Ishikawa (cell line): ENCODE data around the gene JADE1.

ENCODE experiments used
- CEBPB ChIP-seq: IDR thresholded peaks from 2 replicates; pipeline ENCODE4 v1.6.1; 2012
- CREB1 ChIP-seq: IDR thresholded peaks from 2 replicates; pipeline ENCODE4 v1.6.1; 2012; ENCODE audit warnings: low read depth
- EGR1 ChIP-seq: IDR thresholded peaks from 2 replicates; pipeline ENCODE4 v1.6.1; 2012
- EP300 ChIP-seq: IDR thresholded peaks from 2 replicates; pipeline ENCODE4 v1.6.1; 2012; ENCODE audit warnings: borderline replicate concordance
- FOXM1 ChIP-seq: IDR thresholded peaks from 2 replicates; pipeline ENCODE4 v1.6.1; 2012; ENCODE audit warnings: low read depth, borderline replicate concordance
- NFIC ChIP-seq: IDR thresholded peaks from 2 replicates; pipeline ENCODE4 v1.6.1; 2012
- RAD21 ChIP-seq: IDR thresholded peaks from 2 replicates; pipeline ENCODE4 v1.6.1; 2012; ENCODE audit warnings: low read depth
- TAF1 ChIP-seq: IDR thresholded peaks from 2 replicates; pipeline ENCODE4 v1.6.1; 2012; ENCODE audit warnings: low read depth, mild to moderate bottlenecking
- TCF12 ChIP-seq: IDR thresholded peaks from 2 replicates; pipeline ENCODE4 v1.6.1; 2012; ENCODE audit warnings: low read depth
- TEAD4 ChIP-seq: IDR thresholded peaks from 2 replicates; pipeline ENCODE4 v1.6.1; 2012
- YY1 ChIP-seq: IDR thresholded peaks from 2 replicates; pipeline ENCODE4 v1.6.1; 2012; ENCODE audit warnings: low read depth
- ZBTB7A ChIP-seq: IDR thresholded peaks from 2 replicates; pipeline ENCODE4 v1.6.1; 2012; ENCODE audit warnings: low read depth
- TF ChIP-seq, protein P1 (sequence below): IDR thresholded peaks from 2 replicates; pipeline ENCODE4 v1.6.1; 2012
- TF ChIP-seq, protein P2 (sequence below): IDR thresholded peaks from 2 replicates; pipeline ENCODE4 v1.6.1; 2012; ENCODE audit warnings: low read depth, mild to moderate bottlenecking
- TF ChIP-seq, protein P3 (sequence below): IDR thresholded peaks from 2 replicates; pipeline ENCODE4 v1.6.1; 2012

JADE1 gene

DNA sequence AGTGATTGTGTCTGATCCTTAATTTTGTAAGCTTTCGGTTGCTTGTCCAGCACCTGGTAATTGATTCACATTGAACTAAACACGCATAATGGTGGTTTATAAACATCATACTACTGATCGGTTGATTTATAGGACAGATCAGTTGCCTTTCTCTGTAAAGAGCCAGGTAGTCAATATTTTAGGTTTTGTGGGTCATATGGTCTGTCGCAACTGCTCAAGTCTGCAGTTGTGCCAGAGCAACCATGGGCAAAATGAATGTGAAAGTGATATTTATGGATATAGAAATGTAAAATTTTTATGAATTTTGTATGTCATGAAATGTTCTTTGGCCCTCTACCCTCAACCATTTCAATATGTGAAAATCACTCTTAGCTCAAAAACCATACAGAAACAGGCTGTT lies 8.9 kb downstream of the JADE1 start:
- TF ChIP-seq, protein P1, sequence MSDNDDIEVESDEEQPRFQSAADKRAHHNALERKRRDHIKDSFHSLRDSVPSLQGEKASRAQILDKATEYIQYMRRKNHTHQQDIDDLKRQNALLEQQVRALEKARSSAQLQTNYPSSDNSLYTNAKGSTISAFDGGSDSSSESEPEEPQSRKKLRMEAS = no peak
- no peak for TF ChIP-seq NFIC
- TF ChIP-seq ZBTB7A = no peak
- TF ChIP-seq, protein P2, sequence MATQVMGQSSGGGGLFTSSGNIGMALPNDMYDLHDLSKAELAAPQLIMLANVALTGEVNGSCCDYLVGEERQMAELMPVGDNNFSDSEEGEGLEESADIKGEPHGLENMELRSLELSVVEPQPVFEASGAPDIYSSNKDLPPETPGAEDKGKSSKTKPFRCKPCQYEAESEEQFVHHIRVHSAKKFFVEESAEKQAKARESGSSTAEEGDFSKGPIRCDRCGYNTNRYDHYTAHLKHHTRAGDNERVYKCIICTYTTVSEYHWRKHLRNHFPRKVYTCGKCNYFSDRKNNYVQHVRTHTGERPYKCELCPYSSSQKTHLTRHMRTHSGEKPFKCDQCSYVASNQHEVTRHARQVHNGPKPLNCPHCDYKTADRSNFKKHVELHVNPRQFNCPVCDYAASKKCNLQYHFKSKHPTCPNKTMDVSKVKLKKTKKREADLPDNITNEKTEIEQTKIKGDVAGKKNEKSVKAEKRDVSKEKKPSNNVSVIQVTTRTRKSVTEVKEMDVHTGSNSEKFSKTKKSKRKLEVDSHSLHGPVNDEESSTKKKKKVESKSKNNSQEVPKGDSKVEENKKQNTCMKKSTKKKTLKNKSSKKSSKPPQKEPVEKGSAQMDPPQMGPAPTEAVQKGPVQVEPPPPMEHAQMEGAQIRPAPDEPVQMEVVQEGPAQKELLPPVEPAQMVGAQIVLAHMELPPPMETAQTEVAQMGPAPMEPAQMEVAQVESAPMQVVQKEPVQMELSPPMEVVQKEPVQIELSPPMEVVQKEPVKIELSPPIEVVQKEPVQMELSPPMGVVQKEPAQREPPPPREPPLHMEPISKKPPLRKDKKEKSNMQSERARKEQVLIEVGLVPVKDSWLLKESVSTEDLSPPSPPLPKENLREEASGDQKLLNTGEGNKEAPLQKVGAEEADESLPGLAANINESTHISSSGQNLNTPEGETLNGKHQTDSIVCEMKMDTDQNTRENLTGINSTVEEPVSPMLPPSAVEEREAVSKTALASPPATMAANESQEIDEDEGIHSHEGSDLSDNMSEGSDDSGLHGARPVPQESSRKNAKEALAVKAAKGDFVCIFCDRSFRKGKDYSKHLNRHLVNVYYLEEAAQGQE = no peak
- TF ChIP-seq TAF1 = no peak
- TF ChIP-seq CEBPB = no peak
- TF ChIP-seq CREB1 = no peak

DNA sequence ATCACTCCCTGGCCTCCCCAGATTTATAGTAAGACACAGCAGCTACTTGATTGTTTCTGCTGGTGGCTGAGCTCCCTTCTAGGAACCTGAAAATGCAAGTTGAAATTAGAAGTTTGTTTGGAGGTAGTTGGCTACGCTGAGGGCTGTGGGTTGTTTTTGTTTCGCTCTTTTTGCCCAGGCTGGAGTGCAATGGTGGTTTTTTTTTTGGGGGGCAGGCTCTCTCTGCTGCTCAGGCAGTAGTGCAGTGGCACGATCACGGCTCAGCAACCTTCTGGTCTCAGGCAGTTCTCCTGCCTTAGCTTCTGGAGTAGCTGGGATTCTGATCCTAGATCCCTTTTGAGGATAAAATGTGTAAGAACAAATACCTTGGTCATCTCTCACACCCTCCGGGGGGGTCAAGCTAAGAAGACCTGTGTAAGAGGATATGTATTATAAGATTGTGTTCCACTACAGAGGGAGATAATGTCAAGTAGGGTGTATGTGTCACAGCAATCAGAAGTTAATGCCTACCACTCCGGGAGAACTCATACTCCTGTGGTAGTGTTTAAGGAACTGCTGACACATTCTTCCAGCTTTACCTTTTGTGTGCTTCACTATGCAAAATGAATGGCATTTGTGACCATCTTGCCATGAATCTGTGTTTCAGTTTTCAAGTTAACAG lies 9.7 kb downstream of the JADE1 start:
- no peak for TF ChIP-seq NFIC
- TF ChIP-seq EP300 = no peak
- TF ChIP-seq, protein P2 = no peak
- TF ChIP-seq CREB1 = no peak

DNA sequence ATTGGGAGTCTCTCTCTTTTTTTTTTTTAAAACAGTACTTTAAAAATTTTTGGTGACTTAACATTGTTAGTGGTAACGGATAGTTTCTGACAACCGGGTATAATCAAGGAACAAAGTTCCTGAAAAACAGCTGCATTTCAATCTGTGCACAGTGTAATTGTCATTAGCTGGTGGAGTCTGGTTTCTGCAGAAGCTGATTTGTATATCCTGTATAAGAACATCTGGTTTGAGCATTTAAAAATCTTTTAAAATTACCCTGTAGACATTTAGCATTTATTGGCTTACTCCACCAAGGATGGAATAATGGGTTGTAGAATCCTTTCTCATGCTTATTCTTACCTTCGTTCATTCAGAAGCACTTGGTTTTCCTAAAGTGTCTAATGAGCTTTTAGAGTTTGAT lies 11.2 kb downstream of the JADE1 start:
- TF ChIP-seq EGR1 = no peak
- TF ChIP-seq, protein P1 = no peak
- no peak for TF ChIP-seq FOXM1
- no peak for TF ChIP-seq ZBTB7A
- TF ChIP-seq, protein P3, sequence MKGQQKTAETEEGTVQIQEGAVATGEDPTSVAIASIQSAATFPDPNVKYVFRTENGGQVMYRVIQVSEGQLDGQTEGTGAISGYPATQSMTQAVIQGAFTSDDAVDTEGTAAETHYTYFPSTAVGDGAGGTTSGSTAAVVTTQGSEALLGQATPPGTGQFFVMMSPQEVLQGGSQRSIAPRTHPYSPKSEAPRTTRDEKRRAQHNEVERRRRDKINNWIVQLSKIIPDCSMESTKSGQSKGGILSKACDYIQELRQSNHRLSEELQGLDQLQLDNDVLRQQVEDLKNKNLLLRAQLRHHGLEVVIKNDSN = no peak
- TF ChIP-seq, protein P2 = no peak
- no peak for TF ChIP-seq YY1
- no peak for TF ChIP-seq CEBPB
- no peak for TF ChIP-seq RAD21
- no peak for TF ChIP-seq CREB1
- no peak for TF ChIP-seq TCF12
- no peak for TF ChIP-seq TAF1
- no peak for TF ChIP-seq TEAD4
- TF ChIP-seq NFIC = no peak

DNA sequence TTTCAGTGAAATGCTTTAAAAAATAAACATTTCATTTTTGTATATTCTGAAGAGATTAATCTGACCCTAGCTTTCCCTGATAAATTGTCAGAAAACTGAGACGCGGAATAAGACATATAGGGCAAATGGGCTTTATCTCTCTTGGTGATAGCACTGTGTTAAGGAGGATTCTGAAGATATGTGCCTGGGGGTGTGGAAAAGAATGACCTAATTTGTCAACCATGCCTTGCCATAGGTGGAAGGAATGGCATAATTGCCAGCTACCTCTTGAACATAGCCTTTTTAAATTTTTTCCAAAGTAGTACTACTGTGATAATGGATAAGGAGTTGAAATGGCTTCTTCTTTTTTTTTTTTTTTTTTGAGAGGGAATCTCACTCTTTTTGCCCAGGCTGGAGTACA lies 11.7 kb downstream of the JADE1 start:
- TF ChIP-seq EP300 = no peak
- TF ChIP-seq, protein P2 = no peak
- no peak for TF ChIP-seq NFIC
- no peak for TF ChIP-seq TCF12
- TF ChIP-seq RAD21 = no peak
- TF ChIP-seq CREB1 = no peak
- TF ChIP-seq FOXM1 = no peak
- no peak for TF ChIP-seq EGR1
- TF ChIP-seq, protein P1 = no peak
- no peak for TF ChIP-seq TEAD4
- no peak for TF ChIP-seq ZBTB7A
- TF ChIP-seq CEBPB = no peak
- no peak for TF ChIP-seq TAF1
- no peak for TF ChIP-seq YY1
- TF ChIP-seq, protein P3 = no peak
